GM18508 (cell line): Measurements from ENCODE around the gene PFKFB2.

Source experiments
- ATAC-seq: cut with Tn5 transposase; IDR thresholded peaks from one replicate; pipeline ENCODE4 v1.9.1; 2021; ENCODE audit warnings: moderate number of reproducible peaks; ENCODE audit not compliant: insufficient read depth, unreplicated experiment

The PFKFB2 gene

DNA sequence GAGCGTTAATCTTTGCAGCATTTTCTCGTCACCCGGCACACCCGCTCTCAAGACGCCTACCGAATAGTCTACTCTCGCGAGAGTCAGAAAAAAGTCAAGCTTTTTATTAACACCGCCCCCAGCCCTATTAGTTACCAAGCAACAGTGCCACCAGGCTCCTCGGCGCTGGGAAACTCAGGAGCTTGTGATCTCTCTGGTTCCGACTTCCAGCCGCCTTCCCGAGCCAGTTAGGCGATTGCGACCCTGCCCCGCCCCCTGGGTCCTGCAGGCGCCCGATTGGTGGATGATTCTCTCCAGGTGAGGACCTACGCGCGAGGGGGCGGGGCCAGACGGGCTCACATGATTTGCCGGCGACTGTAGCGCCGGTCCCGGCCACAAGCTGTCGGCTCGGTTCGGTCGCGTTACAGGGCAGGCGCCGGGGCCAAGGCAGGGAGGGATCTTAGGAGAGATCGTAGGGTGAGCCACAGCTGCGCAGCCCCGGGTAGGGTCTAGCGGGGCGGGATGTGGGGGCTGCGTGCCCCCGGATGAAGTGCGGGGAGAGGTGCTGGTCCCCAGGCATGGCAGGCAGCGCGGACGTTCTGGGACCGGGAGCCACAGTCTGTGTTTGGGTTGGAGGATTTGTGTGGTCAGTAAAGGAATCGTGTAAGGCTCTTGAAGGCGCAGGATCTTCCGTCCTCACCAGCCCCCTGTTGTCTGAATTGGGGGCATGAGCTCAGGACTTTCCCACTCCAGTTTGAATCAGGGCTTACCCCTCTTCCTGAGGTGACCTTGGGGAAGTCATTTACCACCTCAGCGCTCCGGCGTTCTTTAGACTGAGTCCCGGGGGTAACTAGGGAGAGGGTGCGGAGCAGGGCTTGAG, at the start of gene PFKFB2:
PFKFB2 (plus strand) TSS at position 365 of the 859 bp plus-strand sequence. CDS start 1,443 bp downstream, outside the sequence.
- no peak for ATAC-seq

DNA sequence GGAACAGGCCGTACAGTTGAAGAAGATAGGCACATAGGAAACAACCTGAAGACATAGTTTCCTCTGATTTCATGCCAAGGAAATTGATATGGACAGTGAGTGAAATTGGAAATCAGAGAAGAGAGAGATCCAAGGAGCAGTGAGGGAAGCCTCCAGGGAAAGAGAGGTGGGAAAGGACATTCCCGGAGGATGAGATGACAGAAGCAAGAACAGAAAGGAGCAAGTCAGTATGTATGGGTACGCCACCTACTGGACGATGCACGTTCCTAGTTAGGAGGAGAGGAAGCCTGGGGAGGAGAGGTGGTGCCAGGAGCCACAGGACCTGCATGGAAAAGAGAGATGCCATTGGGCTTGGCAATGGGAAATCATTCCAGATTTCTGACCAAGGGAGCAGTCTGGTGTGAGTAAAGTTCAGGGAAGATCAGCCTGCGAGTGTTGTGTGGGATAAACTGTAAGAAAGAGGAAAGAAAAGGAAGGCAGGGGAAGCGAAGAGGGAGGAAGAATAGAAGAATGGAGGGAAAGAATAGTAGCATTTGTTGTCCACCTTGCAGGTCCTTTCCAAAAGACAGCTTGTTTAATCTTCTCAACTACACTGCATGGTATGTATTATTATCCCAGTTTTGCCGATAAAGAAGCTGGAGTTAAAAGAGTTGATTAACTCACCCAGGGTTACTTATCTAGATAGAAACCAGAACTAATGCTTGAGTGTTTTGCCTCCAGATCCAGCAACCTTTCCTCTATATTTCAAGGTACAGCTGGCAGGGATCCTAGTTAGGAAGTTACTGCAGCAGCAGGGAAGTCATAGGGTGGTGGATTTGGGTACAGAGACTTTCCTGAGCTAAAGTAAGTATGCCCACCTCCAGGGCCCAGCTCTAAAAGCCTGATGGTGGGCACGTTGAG, 47.9 kb upstream of the PFKFB2 start:
- no peak for ATAC-seq

DNA sequence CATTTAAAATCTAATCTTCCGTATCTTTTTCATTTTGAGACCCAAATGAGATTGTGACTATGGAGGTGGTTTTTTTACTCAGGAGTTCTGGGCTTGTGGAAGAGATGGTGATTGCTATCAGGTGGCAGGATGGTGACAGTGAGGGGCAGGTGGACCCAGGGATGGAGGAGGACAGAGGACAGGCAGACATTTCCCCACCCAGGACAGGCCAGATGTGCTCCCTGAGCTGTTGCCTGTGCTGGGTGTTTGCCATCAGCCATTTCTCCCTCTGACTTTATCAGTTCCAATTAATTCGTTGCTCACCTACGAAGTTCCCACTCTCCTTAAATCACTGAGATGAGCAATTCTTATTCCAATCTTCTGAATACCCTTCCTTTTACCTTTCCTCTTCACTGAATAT, 47.0 kb upstream of the PFKFB2 start:
- no peak for ATAC-seq

DNA sequence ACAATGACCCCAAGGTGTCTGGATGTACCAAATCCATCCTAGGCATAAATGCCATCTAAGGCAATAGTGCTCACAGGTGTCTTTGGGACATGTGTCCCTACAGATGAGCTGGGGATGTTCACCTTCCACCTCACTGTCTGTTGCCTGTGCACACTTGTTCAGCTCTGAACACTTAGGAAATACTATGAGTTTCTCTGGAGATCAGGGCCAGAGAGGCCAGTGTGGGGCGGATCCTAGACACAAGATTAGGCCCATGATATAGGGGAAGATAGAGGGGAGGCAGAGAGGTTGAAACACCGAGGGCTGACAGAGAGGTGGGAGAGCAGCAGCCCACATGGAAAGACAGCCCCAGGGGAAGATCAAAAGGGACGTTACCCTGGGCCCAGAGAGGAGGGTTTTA, 46.2 kb upstream of the PFKFB2 start:
- ATAC-seq: no peak

DNA sequence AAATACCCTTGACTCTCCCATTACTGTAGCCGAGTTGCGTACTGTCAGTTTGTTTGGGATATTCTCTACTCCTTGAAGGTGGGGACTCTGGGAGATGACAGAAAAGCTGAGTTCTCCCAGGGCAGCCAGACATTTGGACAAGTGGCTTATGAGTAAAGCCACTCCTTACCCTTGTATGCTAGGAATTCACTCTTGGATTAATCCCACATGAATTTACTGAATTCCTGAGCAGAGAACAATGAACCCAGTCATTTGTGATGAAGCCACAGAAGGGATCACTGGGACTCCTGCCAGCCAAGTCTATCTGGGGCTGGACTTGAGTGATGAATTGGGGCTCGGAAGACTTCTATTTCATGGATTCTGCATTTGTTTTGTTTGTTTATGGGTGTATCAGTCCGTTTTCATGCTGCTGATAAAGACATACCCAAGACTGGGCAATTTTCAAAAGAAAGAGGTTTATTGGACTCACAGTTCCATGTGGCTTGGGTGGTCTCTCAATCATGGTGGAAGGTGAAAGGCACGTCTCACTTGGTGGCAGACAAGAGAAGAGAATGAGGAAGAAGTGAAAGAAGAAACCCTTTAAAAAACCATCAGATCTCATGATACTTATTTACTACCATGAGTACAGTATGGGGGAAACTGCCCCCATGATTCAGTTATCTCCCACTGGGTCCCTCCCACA, 45.6 kb upstream of the PFKFB2 start:
- no peak for ATAC-seq

DNA sequence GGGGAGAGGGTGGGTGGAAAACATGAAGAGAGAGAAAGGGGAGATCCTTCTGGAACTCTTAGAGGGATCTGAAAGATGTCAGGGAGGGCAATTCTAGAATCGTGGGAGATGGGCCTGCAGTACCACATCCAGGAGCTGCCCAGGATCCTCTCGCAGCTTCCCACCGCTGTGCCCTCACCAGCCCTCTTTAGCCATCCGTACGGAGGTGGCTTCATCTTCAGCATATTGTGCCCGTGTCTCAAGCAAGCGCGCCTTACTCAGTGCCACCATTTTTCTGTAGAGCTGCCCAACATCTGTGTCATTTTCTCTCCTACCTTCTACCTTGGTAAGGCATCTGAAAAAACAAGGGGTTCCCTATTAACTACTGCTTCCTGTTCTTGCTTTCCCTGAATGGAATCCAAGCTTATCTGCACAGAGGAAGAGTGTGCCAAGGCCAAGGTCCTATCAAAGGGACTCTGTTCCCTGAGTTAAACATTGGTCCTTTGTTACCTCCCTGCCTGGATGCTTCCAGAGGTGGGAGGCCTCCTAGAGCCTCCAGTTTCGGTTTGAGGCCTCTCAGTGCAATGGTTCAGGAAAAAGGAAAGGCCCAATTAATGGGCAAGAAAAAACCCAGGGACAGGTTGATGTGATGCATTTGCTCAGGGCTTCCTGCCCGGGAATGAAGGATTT, 43.8 kb upstream of the PFKFB2 start:
- no peak for ATAC-seq

DNA sequence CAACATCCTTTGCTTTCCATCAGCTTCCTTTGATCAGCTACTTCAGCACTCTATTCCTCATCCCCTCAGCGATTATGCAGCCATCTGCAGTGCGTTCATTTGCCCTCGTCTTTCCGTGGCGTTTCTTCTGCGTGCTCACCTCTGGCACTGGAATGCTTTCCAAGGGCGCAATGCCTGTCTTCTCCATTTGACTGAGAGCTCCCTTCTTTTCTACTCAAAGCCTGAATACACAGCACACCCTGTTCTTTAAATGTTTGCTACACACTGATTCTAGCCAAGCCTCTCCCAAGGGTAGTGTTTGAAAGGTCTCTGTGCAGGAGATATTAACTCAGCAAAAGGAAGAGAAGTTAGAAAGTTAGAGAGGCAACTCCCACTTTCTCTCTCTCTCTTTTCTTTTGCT, 43.1 kb upstream of the PFKFB2 start:
- ATAC-seq: no peak

DNA sequence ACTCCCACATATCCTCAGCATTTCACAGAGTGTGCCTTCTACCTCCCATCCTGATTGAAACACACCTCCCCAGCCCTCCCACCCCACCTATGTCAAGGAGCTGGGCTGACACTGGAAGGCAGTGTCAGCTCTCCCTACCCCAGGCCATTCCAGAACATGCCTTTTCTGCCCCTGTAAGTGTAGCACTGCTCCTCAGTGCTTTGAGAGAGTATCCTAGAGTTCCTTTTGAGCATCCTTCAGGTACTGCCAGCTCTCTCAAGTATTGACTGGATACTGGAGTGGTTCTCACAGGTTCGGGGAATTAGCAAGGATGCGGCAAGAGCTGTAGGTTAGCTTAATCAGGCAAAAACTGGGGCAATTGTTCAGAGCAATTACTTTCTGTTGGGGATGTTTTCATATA, 42.3 kb upstream of the PFKFB2 start:
- ATAC-seq: no peak

DNA sequence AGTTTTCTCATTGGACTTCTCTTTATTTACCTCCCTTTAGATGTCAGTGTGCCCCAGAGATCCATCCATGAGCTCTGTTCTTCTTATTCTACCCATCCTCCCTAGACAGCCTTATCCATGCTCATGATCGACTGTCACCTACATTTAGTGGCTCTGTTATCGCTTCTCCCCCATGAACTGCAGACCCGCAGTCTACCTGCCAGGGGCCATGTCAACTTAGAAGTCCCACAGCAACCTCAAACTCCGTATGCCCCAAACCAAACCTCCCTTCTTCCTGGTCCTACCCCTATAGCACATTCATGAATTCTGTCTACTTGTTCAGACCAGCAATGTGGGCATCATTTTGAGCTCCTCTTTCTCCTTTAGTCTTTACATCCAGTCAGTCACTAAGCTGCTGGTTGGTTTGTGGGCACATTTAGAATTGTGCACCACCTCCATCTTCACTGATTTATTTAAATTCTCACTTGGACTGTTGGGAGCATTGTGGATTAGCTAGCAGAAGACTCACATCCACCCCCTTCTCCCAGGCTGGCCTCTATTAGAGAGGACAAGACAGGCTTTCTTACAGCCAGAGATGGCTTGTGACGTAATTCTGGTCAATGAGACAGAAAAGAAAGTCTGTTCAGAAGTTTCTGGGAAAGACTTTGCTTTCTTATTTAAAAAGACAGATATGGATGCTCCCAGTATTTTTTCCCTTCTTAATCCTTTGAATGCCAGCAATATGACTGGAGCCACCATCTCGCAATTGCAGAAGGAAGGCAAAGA, 39.6 kb upstream of the PFKFB2 start:
- ATAC-seq: no peak

DNA sequence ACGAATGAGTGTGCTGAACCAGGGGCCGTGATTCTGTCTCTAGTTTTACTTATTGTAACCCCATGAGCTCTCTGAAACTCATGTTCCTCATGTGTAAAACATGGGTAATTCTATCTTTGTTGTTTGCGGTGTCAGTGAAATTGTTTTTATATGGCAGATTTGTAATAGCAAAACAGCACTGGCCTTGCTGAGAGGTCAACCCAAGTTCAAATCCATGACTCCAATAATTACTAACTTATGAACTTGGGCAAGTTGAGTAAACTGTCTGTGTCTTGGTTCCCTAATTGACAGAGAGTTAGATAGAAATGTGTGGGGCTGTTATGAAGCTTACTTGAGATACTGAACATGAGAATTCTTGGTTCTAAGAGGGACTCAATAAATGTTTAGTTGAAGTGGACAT, 38.3 kb upstream of the PFKFB2 start:
- ATAC-seq: no peak

DNA sequence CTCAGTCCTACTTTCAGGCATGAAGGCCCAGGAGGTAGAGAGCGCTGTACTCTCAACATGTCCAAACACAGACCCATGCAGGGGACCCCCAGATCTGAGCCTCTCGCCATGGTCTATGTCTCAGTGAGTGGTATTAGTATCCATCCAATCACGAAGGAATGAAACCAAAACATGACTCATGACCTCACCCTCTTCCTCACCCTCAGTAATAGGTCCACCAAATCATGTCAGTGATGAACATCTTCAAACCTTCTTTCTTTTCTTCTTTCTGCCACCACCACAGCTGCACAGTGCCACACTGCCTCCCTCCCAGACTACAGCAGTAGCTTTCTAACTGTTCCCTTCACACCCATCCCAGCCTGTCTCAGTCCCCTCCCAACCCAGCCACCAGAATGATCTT, 37.3 kb upstream of the PFKFB2 start:
- ATAC-seq: no peak

DNA sequence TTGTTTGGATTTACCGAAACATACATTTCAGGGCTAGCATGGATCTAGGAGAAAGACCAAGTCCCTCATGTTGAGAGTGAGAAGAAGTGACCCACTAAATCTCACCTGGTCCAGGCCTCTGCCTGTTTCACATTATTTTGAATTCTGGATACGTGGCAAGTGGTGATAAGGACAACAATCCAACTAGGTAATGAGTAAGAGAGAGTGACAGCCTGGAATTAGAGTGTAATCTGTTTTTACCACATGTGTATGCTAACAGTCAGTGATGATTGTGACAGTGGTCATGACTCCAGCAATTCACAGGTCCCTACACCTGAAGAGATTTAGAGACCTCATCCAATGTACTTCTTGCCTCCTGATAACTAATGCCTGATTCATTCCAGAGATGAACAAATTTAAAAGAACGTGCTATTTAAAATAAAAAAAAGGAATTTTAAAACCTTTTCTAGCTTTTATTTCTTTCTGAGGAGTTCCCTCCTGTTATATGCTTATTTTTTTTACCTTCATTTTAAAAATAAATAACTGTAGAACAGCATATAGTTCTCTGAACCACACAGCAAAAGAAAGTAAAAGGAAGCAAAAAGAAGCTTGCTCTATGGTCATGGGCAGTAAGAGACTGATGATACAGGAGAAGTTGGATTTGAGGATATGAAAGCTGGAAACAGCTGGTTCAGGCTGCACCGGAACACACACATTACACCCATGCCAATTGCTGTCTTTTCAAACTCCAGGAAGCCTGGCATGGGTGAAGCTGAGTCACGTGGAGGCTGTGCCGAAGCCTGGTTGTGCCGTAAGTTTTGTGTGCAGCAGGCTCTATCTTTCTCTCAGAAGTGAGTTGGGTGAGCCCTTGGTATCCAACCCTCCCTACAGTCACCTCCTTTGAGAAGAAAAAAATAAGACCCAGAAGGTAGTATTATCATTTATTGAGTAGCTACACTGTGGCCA, 35.2 kb upstream of the PFKFB2 start:
- ATAC-seq: no peak

DNA sequence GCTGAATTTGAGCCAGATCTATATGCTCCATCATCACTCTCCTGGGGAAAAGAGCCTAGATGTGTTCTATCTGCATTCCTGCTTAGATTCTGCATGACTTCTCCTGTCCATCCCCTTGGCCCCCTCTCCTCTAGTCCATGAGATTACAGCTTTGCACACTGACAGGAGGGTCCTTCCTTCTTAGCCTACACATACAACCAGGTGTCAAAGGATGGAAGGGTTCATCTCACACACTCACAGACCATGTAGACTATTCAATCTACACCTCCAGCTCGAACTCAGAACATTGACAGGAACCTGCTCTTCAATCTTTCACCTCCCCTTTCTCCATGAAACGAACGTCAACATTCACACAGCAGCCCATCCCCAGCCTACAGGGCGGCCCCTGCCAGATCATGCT, 34.4 kb upstream of the PFKFB2 start:
- ATAC-seq: no peak

DNA sequence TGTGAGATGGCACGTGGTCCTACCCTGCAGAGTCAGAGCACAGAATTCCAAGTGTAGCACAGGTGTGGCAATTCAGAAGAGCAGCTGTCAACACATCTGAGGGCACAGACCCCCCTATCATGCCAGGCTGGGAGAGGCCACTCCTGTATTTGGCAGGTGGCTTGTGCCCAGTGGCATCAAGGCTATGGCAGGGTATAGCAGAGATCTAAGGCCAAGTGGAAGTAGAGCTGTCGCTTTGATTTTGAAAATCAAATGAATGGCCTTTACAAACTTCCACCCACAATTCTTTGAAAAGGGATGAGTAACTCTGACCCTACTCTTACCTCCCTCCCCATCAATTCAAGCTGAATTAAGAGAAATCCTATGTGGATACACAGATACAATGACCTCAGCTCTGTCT, 33.9 kb upstream of the PFKFB2 start:
- no peak for ATAC-seq

DNA sequence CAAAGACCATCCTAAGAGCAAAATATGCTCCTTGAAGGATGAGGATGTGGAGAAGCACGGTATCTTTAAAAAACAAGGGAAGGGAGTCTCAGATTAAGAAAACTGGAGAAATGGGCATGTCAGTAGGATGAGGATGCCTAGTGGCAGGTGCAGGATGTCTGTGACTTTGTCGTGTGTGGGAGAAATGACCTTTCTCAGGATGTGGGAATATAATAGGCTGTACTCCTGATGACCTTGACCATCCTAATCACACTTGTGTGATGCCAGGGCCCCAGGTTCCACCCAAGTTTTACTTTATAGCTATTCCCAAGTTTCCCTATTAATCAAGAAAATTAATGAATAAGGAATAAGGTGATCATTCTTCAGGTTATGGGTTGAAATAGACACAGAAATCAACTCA, 33.4 kb upstream of the PFKFB2 start:
- no peak for ATAC-seq

DNA sequence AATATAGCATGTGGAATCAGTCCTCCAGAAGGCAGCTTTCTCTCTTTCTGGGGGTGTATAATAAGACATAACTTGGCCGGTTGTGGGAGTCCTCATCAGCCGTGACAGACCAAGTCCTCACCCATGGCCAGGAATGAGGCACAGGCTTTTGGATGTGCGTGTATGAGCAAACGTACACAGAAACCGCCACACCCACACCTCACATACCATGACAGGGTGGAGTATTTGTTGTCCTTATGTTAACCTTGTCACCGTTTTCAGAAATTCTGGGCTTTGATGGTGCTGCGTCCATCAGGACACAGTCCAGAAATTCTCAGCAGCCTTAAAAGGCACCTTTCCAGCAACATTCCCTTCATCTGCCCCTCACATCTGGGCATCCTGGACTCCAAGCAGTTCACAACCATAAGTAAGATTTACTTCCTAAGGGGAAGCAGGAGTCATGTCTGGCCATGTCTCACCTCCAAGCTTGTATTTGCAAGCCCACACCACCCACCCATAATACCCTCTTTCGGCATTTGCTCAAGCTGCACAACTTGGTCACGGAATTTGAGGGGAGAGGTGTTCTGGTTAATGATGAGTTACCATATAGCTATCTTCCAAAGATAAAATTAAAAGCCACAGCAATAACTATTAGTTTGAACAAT, 32.9 kb upstream of the PFKFB2 start:
- ATAC-seq: no peak

DNA sequence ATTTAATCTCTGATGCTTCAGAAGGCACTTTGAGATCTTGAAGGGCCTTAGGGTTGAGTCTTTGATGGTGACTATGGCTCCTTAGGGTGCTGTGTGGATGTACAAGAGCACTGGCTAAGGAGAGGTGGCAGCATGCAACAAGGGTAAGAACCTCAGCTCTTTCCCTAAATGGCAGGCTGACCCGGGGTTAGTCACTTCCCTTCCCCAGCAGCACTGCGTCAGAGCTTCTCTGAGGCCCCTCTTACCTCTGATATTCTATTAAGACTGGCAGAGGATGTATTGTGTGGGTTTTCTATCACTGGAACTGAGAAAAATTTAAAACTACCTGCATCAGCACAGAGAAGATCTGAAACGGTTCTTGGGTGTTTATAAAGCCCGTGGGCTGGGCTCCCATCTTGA, 32.4 kb upstream of the PFKFB2 start:
- no peak for ATAC-seq
